ENCODE measurements around the gene GAD1.

Gene GAD1

DNA sequence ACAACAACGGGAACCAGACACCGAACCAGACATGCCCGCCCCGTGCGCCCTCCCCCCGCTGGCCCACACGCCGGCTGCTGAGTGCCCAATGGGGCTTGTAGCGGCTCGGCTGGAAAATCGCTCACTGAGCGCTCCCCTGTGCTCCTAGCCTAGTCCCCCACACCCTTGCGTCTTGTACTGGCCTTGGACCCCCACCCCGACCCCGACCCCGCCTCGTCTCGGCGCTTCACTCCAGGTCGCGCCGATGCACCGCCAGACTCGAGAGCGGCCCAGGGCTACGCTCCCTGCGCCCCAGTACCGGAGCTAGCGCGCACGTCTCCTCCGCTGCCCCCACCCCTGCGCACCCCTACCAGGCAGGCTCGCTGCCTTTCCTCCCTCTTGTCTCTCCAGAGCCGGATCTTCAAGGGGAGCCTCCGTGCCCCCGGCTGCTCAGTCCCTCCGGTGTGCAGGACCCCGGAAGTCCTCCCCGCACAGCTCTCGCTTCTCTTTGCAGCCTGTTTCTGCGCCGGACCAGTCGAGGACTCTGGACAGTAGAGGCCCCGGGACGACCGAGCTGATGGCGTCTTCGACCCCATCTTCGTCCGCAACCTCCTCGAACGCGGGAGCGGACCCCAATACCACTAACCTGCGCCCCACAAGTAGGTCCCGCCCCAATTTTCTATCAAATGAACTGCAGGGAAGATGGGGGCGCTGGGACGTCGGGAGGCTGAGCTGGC lies 1.5 kb downstream of the GAD1 start:
- peak; percentile 35 for DNase-seq (ENCODE audit: low spot score)

DNA sequence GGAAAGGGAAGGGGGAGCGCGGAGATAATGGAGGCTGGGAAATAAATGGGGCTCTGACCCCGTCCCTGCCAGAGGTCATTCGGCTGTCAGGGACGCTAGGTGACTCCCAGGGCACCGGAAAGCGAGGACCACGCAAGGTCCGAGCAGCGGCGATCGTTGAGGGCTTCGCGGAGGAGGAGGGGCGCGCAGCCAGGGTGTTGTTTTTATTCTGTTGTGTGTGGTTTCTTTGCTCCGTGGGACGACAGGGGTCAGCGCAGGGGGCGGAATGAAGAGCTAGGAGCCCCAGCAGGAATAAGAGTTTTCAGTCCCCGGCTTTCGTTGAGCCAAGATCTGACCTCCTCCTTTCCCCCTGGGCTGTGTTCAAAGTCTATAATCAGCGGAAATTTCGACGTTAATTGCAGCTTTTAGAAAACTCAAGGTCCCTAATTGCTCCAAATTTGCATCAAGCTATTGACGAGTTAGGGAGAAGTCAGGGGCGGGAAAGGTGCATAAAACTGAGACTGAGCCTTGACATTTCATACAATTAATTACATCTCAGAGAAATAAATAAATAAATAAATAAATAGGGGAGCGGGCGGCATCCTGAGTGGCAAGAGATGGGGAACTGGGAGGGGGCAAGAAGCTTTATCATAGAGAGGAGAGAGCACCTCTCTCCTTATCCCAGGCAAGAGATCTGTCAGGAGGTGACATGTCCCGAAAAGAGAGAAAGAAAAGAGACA lies 2.2 kb downstream of the GAD1 start:
- DNase-seq (ENCODE audit: low spot score) = no peak

DNA sequence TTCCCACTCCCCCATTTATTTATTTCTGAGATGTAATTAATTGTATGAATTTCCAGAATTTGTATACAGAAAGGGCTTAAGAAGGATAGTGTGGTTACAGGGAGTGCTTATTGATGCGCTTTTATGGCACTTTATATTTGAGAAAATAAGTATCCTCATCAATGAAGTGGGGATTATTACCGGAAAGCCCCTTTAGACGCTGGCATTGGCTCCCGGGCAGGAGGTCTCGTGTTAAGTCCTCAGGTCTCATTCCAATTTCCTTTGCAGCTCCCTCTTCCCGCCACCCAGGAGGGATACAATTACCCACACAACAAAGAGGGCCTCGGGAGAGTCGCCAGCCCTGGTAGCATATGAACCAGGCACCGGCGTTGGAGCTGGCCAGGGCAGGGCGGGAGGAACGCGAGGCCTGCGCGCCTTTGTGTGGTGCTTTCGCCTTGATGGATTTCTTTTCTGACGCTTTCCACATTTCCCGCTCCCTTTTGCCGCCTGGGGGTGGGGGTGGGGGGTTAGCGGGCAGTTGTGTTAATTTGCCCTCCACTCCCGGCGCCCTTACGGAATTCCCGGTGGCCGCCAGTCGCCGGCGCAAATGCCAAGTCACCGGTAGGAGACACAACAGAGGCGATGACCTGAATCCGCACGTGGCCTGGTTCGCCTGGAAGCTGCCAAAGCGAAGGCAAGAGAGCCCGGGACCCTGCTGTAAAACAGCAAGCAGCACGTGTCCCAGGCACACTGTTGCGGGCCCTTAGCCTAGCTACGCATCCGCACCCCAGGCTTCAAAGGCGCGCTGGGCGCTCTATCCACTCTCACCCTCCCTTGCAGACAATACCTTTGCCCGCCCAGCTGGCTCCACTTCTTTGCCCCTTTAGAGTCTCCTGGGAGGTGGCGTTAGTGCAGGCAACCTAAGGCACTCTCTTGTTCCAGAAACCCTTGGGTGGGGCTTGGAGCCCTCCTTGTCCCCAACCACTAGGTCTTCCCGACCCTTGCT lies 3.3 kb downstream of the GAD1 start:
- no peak for DNase-seq (ENCODE audit: low spot score)

DNA sequence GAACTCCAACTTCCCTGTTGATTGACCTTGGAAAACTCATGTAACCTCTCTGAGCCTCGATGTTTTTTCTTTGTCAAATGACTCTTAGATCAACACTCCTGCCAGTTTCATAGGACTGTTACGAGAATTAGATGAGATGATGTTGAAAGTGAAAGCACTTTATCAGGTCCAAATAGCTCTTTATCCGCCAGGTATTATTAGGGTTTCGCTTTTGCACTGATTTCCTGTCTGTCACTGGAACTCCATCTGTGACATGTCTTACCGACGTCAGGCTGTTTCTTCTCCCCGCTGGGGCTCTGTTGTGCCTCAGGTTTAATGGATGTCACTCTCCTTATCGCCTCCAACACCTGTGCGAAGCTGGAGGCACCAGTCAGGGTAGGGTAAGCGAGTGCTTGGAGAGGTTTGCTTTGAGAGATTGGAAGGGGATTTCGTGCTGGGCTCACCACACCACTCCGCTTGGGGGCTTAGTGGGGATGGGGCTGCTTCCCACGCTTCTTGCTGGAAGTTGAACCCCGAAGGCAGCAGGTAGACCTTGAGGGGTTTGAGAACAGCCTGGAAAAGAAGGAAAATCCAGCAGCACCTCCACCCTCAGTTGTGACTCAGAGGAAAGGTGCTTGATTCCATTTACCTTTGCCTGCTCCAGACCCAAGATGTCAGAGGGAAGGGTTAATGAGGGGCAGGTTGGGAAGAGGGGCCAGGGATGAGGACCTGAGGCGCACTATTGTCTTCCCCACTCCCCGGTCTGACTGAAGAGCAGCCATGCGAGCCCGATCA lies 4.3 kb downstream of the GAD1 start:
- no peak for DNase-seq (ENCODE audit: low spot score)

GRCh38 chr2:170821531-170822289 lies 5.0 kb downstream of the GAD1 start:
- DNase-seq (ENCODE audit: low spot score) = no peak

GRCh38 chr2:170822290-170823087 lies 5.8 kb downstream of the GAD1 start:
- no peak for DNase-seq (ENCODE audit: low spot score)

DNA sequence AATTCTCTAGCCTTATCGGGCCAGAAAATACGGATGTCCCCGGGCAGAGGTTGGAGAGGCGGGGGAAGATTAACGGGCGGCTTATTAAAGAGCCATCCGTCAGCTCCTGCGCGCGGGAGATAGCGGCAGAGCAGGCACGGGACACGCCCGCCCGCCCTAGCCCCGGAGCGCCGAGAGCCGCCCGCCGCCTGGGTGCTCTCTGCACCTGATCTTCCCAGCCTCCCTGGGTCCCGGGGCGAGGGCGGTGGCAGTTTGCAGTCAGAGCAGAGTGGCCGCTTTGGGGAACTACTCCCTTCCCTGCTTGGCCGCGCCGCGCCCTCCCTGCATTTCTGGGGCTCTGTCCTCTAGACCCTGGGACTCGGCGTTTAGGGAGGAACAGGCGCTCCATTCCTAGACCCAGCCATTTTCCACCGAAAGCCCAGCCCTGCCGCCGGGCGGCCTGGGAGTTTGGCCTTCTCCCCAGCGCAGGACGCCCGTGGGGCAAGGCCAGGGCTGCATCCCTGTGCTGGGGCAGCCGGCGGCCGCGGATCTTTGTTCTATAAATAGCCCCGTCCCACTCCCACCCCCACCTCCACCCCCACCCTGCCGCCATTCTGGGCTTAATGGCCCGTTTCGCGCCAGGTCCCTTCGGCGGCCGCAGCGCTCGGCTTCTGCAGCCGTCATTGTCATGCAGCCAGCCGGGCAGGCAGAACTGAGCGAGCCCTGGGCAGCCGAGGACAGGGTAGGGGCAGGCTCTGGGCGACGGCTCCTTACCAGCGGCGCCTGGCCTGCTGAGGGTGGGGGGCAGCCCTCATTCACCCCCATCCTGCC lies 6.6 kb downstream of the GAD1 start:
- DNase-seq (ENCODE audit: low spot score) = no peak

DNA sequence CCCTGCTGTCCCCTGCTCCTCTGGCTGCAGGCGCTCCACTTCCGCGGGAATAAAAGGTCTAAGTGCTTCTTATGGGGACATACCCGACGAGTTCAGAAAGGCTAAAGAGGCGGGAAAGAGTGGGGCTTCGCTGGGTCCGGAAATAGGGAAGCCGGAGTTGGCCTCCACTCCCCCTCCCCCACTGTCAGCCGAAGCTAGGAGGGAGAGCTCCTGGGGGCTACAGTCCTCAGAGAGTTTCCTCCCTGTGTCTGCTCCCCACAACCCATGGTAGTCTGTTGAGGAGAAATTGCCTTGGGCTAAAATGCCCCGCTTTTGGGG lies 7.2 kb downstream of the GAD1 start:
- no peak for DNase-seq (ENCODE audit: low spot score)

GRCh38 chr2:170824526-170825015 lies 7.9 kb downstream of the GAD1 start:
- DNase-seq (ENCODE audit: low spot score) = no peak

GRCh38 chr2:170827841-170828532 lies 11.3 kb downstream of the GAD1 start:
- DNase-seq (ENCODE audit: low spot score) = no peak

DNA sequence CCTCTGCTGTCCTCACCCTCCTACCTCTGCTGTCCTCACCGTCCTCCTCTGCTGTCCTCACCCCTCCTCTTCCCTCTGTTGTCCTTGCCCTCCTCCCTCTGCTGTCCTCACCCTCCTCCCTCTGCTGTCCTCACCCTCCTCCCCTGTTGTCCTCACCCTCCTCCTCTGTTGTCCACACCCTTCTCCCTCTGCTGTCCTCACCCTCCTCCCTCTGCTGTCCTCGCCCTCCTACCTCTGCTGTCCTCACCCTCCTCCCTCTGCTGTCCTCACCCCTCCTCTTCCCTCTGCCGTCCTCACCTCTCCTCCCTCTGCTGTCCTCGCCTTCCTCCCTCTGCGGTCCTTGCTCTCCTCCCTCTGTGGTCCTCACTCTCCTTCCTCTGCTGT lies 11.8 kb downstream of the GAD1 start:
- no peak for DNase-seq (ENCODE audit: low spot score)

DNA sequence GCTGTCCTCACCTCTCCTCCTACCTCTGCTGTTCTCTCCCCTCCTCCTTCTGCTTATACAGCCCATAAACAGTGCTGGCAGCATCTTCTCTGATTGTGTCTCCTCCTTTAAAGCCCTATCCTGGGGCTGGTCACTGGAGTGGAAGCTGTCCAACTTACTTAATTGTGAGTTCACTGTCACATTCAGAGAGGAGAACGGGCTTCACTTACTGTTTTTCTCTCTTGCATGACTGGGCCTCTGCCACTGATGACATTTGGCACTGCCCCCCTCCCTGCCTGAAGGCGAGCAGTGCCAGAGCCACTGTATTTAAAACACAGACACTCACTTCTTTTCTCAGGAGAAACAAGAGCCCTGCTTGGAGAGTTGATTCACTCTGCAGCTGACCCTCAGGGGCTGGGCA lies 12.3 kb downstream of the GAD1 start:
- DNase-seq (ENCODE audit: low spot score) = no peak

DNA sequence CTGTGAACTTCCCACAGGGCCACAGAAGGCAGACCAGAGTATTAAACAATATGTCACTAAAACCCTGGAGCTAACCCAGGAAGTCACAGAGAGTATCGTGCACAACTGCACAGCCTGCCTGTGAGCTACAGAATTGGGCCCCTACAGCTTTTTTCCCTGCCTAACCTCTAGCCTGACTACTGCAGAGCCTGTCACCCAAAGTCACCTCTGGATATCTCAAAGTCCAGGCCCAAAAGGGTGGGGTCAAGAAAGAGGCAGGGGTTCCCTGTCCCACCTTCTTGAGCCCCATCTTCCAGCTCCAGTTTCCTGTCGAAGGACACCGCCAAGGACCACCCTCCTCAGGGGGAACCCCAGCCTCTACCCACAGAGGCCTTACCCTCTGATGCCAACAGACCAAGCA lies 13.5 kb downstream of the GAD1 start:
- no peak for DNase-seq (ENCODE audit: low spot score)

DNA sequence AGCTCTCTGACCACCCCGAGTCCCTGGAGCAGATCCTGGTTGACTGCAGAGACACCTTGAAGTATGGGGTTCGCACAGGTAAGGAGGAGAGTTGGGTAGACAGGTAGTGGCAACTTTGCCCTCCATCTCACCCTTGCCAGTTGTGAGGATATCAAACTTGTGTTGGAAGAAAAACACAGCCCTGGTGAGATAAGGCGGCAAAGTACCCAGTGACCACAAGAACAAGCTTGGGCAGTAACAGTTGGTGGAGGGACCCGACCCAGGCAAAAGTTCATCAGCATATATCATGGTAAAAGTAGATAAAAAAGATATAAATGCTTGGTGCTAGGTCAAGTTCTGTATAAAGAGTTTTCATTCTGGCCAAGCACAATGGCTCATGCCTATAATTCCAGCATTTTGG lies 14.4 kb downstream of the GAD1 start:
- DNase-seq (ENCODE audit: low spot score) = no peak

GRCh38 chr2:170836027-170836426 lies 19.3 kb downstream of the GAD1 start:
- DNase-seq (ENCODE audit: low spot score) = no peak

- DNase-seq (ENCODE audit: low spot score) = no peak
These were observed 24.1 kb downstream of the GAD1 start for GRCh38 chr2:170840717-170841210.

DNA sequence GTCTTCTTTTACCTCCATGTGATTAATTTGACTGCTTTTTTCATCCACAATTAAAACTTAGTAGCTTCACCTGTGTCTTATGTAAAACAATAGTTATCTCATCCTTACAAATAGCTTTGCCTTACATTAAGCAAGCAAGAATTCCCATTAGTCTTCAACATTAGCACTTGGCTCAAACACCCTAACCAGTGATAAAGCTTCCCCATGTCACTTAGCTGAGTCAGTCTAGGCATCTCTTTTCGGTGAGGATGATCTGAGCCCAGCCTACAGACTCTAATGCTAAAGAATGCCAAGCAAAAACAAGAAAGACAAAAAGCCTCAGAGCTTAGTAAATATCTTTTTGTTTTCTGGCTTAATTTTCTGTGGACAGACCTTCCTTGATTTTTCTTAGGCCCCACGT lies 26.1 kb downstream of the GAD1 start:
- DNase-seq (ENCODE audit: low spot score) = peak; percentile 71

DNA sequence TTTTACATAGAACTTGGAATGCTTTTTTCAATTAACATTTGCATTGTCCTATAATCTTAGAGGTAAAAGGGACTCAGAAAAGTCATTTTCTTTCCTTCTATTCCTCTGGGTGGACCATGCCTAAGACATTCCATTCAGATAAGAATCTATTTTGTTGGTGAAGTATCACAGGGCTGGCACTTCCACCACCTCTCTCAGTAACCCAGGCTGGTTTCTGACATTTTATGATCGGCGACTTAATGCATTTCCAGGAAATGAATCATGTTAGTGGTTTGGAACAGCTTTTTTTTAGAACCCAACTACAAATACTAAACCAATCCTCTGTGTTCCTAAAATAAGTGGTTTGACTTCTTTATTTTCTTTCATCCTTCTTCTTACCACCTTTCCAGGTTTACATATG lies 27.0 kb downstream of the GAD1 start:
- peak; percentile 62 for DNase-seq (ENCODE audit: low spot score)

DNA sequence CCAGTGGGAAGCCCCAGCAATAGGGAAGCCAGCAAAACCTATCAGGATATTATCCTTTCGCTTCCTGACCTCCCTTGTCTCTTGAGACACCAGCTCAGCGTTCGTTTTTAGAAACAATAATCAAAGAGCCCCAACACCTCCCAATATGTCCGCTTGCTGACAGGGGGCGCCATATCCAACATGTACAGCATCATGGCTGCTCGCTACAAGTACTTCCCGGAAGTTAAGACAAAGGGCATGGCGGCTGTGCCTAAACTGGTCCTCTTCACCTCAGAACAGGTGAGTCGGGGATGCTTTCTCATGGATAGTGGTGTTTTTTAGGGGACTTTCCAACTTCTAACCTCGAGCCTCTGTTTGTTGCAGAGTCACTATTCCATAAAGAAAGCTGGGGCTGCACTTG lies 28.7 kb downstream of the GAD1 start:
- DNase-seq (ENCODE audit: low spot score) = no peak

Data from AG08395 (cell line).